Heart right ventricle (tissue), 16 donors: ENCODE measurements around the gene ABR. TPM values are rescaled to one million over a fixed set of nuclear protein-coding genes. Genes with fewer than 3 reads are reported as not detected.
A peak's percentile ranks its signal among the peaks of the same experiment; 100 is the strongest.

Experiments
- ATAC-seq, 8 donors: fragments of 200-7000 bp; cut with Tn5 transposase; one replicate each; pipeline ENCODE4 v1.9.1; 2020; ENCODE audit warnings: mild to moderate bottlenecking in 8 of 8, moderate library complexity in 8 of 8, moderate number of reproducible peaks in 1 of 8
- DNase-seq, 2 donors: peaks; one replicate each; pipeline ENCODE4 v3.0.0-alpha.2; 2020
- H3K27ac ChIP-seq, 10 donors: fragments of 200-600 bp; sonication (generic) in 2 of 10; one replicate each; pipeline versions ENCODE4 v1.5.0 to v1.8.0; 2020 to 2022; ENCODE audit warnings: mild to moderate bottlenecking in 3 of 10
- H3K27me3 ChIP-seq, 7 donors: fragments of 200-600 bp; one replicate each; pipeline ENCODE4 v1.8.0; 2021 to 2022; ENCODE audit warnings: mild to moderate bottlenecking in 2 of 7
- H3K36me3 ChIP-seq, 9 donors: fragments of 200-600 bp; sonication (generic) in 1 of 9; one replicate each; pipeline versions ENCODE4 v1.5.0 to v1.8.0; 2020 to 2022; ENCODE audit warnings: mild to moderate bottlenecking in 2 of 9
- H3K4me1 ChIP-seq, 9 donors: fragments of 200-600 bp; sonication (generic) in 1 of 9; one replicate each; pipeline versions ENCODE4 v1.5.0 to v1.8.0; 2020 to 2022; ENCODE audit warnings: mild to moderate bottlenecking in 4 of 9
- H3K4me3 ChIP-seq, 10 donors: fragments of 200-600 bp; sonication (generic) in 2 of 10; one replicate each; pipeline versions ENCODE4 v1.5.0 to v1.8.0; 2020 to 2022; ENCODE audit warnings: mild to moderate bottlenecking in 7 of 10, moderate library complexity in 2 of 10
- H3K9me3 ChIP-seq, 11 donors: fragments of 200-600 bp in 10 of 11; sonication (generic) in 2 of 11; one replicate each; pipeline versions ENCODE4 v1.5.0 to v1.8.0; 2013 to 2022; ENCODE audit warnings: mild to moderate bottlenecking in 2 of 11, control low read depth in 1 of 11, moderate library complexity in 1 of 11
- CTCF ChIP-seq, 9 donors: fragments of 200-600 bp; sonication (generic) in 2 of 9; IDR thresholded peaks; one replicate each; pipeline versions ENCODE4 v1.5.0 to v1.8.0; 2021 to 2022; ENCODE audit warnings: antibody characterized with exemption in 9 of 9, mild to moderate bottlenecking in 5 of 9, moderate library complexity in 1 of 9
- WGBS, 2 donors: extraction: QIAGEN DNeasy Blood & Tissue Kit; methylation state at CpG; one replicate each; pipeline ENCODE4 v1.1.7; 2013; ENCODE audit warnings: inconsistent platforms in 1 of 2; 5-methylcytosine and 5-hydroxymethylcytosine counted together
- intact Hi-C, 10 donors: fragments of 100-400 bp; cut with DNase I; formaldehyde crosslinking; loops; one replicate each; pipeline versions ENCODE4 v1.11.1 to v1.14.2; 2022
- polyA plus RNA-seq, 2 donors: library from polyadenylated mRNA; stranded (reverse); fragments of 200-250 nt; gene quantifications; one replicate each; pipeline ENCODE4 v1.2.3, GENCODE V29; 2013
- total RNA-seq, 10 donors: library from RNA; stranded (reverse); fragmentation: NEBNext Ultra II Directional in 3 of 10; extraction: Animal tissue kit (Norgen Biotek cat#: 25700) in 3 of 10; gene quantifications; one replicate each; pipeline versions ENCODE4 v1.2.1 to v1.2.4, GENCODE V29; 2021 to 2023
- donor health status: Arrhythmogenic right ventricular cardiomyopathy.
- donor health status: ischemic (EF 13 %, LVEDD 7.1; RV severe dilation, severe dysfunction).
- donor health status: healthy with polysubstance abuse.
- donor health status: DM: no; HTN: yes; CAD: no.
- donor health status: DM: no; HTN: no; CAD: no.
- donor health status: ischemic (EF 25% LVEDD 6.9; RV normal size, moderate dysfunction).
- donor health status: ischemic (EF 25% LVEDD 5.7; RV mildly dilated, moderate dysfunction).
- donor health status: healthy.
- donor health status: DM: yes; HTN: yes; CAD: no.
- donor health status: Ischemic cardiomyopathy.
- donor health status: ischemic (EF 35%, LVEDD 5.7; RV mildly dilated, moderate dysfunction).
- donor health status: nonischemic (EF 11% LVEDD 7.7; RV severe dilation, severe dysfunction).
- donor health status: DM: yes; HTN: yes; CAD: no.
- donor health status: PGD.
- donor health status: ischemic (EF 29% LVEDD 5.4; RV normal size, mild dysfunction).
- donor health status: nonischemic (EF 23%, LVEDD 6.1; RV moderate dilation, normal function).

ABR gene
- total and polyA plus RNA-seq, 12 donors, result 49.1 to 173 (median 143) TPM

GRCh38 chr17:1043601-1044251 is 136.1 kb downstream of the ABR start:
- intact Hi-C loops, result loop anchor here in 5 of 10 donors (2.0 to 10.0 kb wide), 4 partner anchors 36 to 249 kb away; partner anchors contain the start of gene TIMM22 (in 1 of the 5)
- Histone ChIP-seq H3K36me3 (peaks cover 0 to 49% (median 4%) of the 10 kb centered on the region in 9 donors), H3K27me3 (no peaks in the 10 kb centered on the region), H3K4me3 (peak overlapping the region in 7 of 10 donors; percentile 13 to 46 (median 35)), H3K9me3 (no peaks in the 10 kb centered on the region), H3K4me1 (peaks cover 29 to 97% (median 70%) of the 10 kb centered on the region in 9 donors), H3K27ac (peak overlapping the region; percentile 79 to 95 (median 86))
- DNase-seq (peak; percentile 83 to 88), ATAC-seq (peak; percentile 55 to 78 (median 68))
- 4 to 8% methylated on average over 21 of the region's 21 CpGs for WGBS, 2 donors
- TF ChIP-seq CTCF (IDR thresholded peaks at IDR 0.05), result no peak

GRCh38 chr17:1042486-1042885 is 137.3 kb downstream of the ABR start:
- peak in 1 of 2 donors; percentile 3 for DNase-seq

GRCh38 chr17:1041746-1042145 is 138.0 kb downstream of the ABR start:
- 92 to 94% methylated on average over 9 of the region's 9 CpGs for WGBS, 2 donors
- Histone ChIP-seq H3K36me3 (peaks cover 0 to 43% (median 0%) of the 10 kb centered on the region in 9 donors), H3K27me3 (no peaks in the 10 kb centered on the region), H3K9me3 (no peaks in the 10 kb centered on the region), H3K4me3 (no peak overlapping the region), H3K4me1 (peaks cover 29 to 90% (median 62%) of the 10 kb centered on the region in 9 donors), H3K27ac (peak overlapping the region in 5 of 10 donors; percentile 22 to 98 (median 90))
- DNase-seq, result peak in 1 of 2 donors; percentile 4
- no peak for ATAC-seq
- TF ChIP-seq CTCF (IDR thresholded peaks at IDR 0.05), result no peak
- intact Hi-C loops, result loop anchor here in 4 of 10 donors (5.0 to 10.0 kb wide), 3 partner anchors 34 to 247 kb away; no protein-coding TSS in a partner anchor

More at GRCh38 chr17:1042486-1042885, 137.3 kb downstream of the ABR start:
- Histone ChIP-seq H3K27ac (peak overlapping the region in 5 of 10 donors; percentile 83 to 93 (median 91)), H3K4me3 (no peak overlapping the region), H3K36me3 (peaks cover 0 to 46% (median 2%) of the 10 kb centered on the region in 9 donors), H3K27me3 (no peaks in the 10 kb centered on the region), H3K9me3 (no peaks in the 10 kb centered on the region), H3K4me1 (peaks cover 29 to 93% (median 64%) of the 10 kb centered on the region in 9 donors)
- 93 to 95% methylated on average over 19 of the region's 19 CpGs for WGBS, 2 donors
- ATAC-seq, result no peak
- TF ChIP-seq CTCF (IDR thresholded peaks at IDR 0.05), result no peak
- intact Hi-C loops, result loop anchor here in 4 of 10 donors (5.0 to 10.0 kb wide), 3 partner anchors 35 to 248 kb away; no protein-coding TSS in a partner anchor

GRCh38 chr17:1040216-1040600 is 139.6 kb downstream of the ABR start:
- peak; percentile 1 to 22 (median 10) for ATAC-seq
- no peak for DNase-seq
- Histone ChIP-seq H3K4me3 (peak overlapping the region in 9 of 10 donors; percentile 9 to 34 (median 25)), H3K27me3 (no peaks in the 10 kb centered on the region), H3K27ac (peak overlapping the region; percentile 80 to 98 (median 90)), H3K9me3 (no peaks in the 10 kb centered on the region), H3K4me1 (peaks cover 36 to 87% (median 68%) of the 10 kb centered on the region in 9 donors), H3K36me3 (peaks cover 0 to 34% (median 0%) of the 10 kb centered on the region in 9 donors)
- WGBS, 2 donors, result 49 to 64% methylated on average over 13 of the region's 13 CpGs
- no peak for TF ChIP-seq CTCF (IDR thresholded peaks at IDR 0.05)
- intact Hi-C loops, result loop anchor here in 4 of 10 donors (5.0 to 10.0 kb wide), 3 partner anchors 33 to 245 kb away; no protein-coding TSS in a partner anchor
